ENCODE data around the gene ALKBH4.

ALKBH4 gene

GRCh38 chr7:102431617-102432298 lies 32.9 kb downstream of the ALKBH4 start:
- in situ Hi-C loops (cut with HindIII; ENCODE audit: low sequenced_read_pairs), result no loop called here

GRCh38 chr7:102429141-102429899 lies 35.3 kb downstream of the ALKBH4 start:
- no peak for DNase-seq (ENCODE audit: low read depth)
- in situ Hi-C loops (cut with HindIII; ENCODE audit: low sequenced_read_pairs), result no loop called here
- H3K4me3 ChIP-seq (ENCODE audit: low read depth, low read length), result no peak overlapping the region
- TF ChIP-seq CTCF (IDR thresholded peaks at IDR 0.05; ENCODE audit: low read depth, low read length, missing control alignments), result no peak

More at GRCh38 chr7:102431617-102432298, 32.9 kb downstream of the ALKBH4 start:
- H3K4me3 ChIP-seq (ENCODE audit: low read depth, low read length), result no peak overlapping the region
- no peak for TF ChIP-seq CTCF (IDR thresholded peaks at IDR 0.05; ENCODE audit: low read depth, low read length, missing control alignments)
- DNase-seq (ENCODE audit: low read depth), result no peak

GRCh38 chr7:102427019-102427405 lies 37.7 kb downstream of the ALKBH4 start:
- no peak for DNase-seq (ENCODE audit: low read depth)
- H3K4me3 ChIP-seq (ENCODE audit: low read depth, low read length), result no peak overlapping the region
- no peak for TF ChIP-seq CTCF (IDR thresholded peaks at IDR 0.05; ENCODE audit: low read depth, low read length, missing control alignments)
- in situ Hi-C loops (cut with HindIII; ENCODE audit: low sequenced_read_pairs), result no loop called here

GRCh38 chr7:102426268-102427018 lies 38.2 kb downstream of the ALKBH4 start:
- TF ChIP-seq CTCF (IDR thresholded peaks at IDR 0.05; ENCODE audit: low read depth, low read length, missing control alignments), result no peak
- DNase-seq (ENCODE audit: low read depth), result no peak
- in situ Hi-C loops (cut with HindIII; ENCODE audit: low sequenced_read_pairs), result no loop called here
- no peak overlapping the region for H3K4me3 ChIP-seq (ENCODE audit: low read depth, low read length)

- no peak overlapping the region for H3K4me3 ChIP-seq (ENCODE audit: low read depth, low read length)
- TF ChIP-seq CTCF (IDR thresholded peaks at IDR 0.05; ENCODE audit: low read depth, low read length, missing control alignments), result no peak
- in situ Hi-C loops (cut with HindIII; ENCODE audit: low sequenced_read_pairs), result no loop called here
- DNase-seq (ENCODE audit: low read depth), result no peak
Measured at GRCh38 chr7:102425639-102426267, 38.9 kb downstream of the ALKBH4 start.

- no peak for TF ChIP-seq CTCF (IDR thresholded peaks at IDR 0.05; ENCODE audit: low read depth, low read length, missing control alignments)
- in situ Hi-C loops (cut with HindIII; ENCODE audit: low sequenced_read_pairs), result no loop called here
- DNase-seq (ENCODE audit: low read depth), result no peak
- no peak overlapping the region for H3K4me3 ChIP-seq (ENCODE audit: low read depth, low read length)
Measured at GRCh38 chr7:102424787-102425218, 39.9 kb downstream of the ALKBH4 start.
